PC-3 (cell line): ENCODE data around the gene AKR1C2.

Source experiments
- EZH2 ChIP-seq: fragments of 300-600 bp; sonication (generic); IDR thresholded peaks from one replicate; pipeline ENCODE4 v1.6.1; 2017; ENCODE audit warnings: antibody characterized with exemption, mild to moderate bottlenecking, low read length; ENCODE audit not compliant: unreplicated experiment
- TF ChIP-seq, protein P1 (sequence below): fragments of 300-600 bp; sonication (generic); conservative IDR thresholded peaks from 2 replicates; pipeline ENCODE4 v1.5.1; 2017; ENCODE audit warnings: antibody characterized with exemption, low read depth, mild to moderate bottlenecking, low read length

DNA sequence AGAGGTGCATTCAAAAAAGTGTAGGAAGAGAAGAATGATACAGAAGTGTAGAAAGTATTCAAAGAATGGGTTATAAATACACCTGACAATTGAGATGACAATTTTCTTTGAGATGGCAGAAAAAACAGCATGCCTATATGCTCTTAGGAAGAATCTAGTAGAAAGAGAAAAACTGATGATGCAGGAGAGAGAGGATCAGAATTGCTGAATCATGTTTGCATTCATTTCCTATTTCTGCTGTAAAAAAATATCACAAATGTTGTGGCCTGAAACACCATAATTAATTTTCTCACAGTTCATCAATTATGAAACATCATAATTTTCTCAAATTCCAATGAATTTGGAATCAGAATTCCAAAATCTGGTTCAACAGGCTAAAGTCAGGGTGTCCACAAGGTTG lies 50.3 kb downstream of the AKR1C2 start:
- TF ChIP-seq, protein P1, sequence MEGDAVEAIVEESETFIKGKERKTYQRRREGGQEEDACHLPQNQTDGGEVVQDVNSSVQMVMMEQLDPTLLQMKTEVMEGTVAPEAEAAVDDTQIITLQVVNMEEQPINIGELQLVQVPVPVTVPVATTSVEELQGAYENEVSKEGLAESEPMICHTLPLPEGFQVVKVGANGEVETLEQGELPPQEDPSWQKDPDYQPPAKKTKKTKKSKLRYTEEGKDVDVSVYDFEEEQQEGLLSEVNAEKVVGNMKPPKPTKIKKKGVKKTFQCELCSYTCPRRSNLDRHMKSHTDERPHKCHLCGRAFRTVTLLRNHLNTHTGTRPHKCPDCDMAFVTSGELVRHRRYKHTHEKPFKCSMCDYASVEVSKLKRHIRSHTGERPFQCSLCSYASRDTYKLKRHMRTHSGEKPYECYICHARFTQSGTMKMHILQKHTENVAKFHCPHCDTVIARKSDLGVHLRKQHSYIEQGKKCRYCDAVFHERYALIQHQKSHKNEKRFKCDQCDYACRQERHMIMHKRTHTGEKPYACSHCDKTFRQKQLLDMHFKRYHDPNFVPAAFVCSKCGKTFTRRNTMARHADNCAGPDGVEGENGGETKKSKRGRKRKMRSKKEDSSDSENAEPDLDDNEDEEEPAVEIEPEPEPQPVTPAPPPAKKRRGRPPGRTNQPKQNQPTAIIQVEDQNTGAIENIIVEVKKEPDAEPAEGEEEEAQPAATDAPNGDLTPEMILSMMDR, result no peak
- no peak for TF ChIP-seq EZH2
